BLaER1 (cell line): ENCODE measurements around the gene OR52N5.

Experiments used
- H3K27ac ChIP-seq: shearing (Covaris generic); formaldehyde crosslinking; 2 replicates; pipeline ENCODE4 v1.8.1; 2022
- H3K27me3 ChIP-seq: shearing (Covaris generic); formaldehyde crosslinking; 2 replicates; pipeline ENCODE4 v1.8.1; 2022
- H3K36me3 ChIP-seq: shearing (Covaris generic); formaldehyde crosslinking; 2 replicates; pipeline ENCODE4 v1.8.1; 2022
- H3K4me1 ChIP-seq: shearing (Covaris generic); formaldehyde crosslinking; 2 replicates; pipeline ENCODE4 v1.8.1; 2022
- H3K4me2 ChIP-seq: shearing (Covaris generic); formaldehyde crosslinking; 2 replicates; pipeline ENCODE4 v1.8.1; 2022
- H3K4me3 ChIP-seq: shearing (Covaris generic); formaldehyde crosslinking; 2 replicates; pipeline ENCODE4 v1.8.1; 2022
- H3K9ac ChIP-seq: shearing (Covaris generic); formaldehyde crosslinking; 2 replicates; pipeline ENCODE4 v1.8.1; 2022
- H3K9me3 ChIP-seq: shearing (Covaris generic); formaldehyde crosslinking; 2 replicates; pipeline ENCODE4 v1.8.1; 2022
- H4K20me1 ChIP-seq: shearing (Covaris generic); formaldehyde crosslinking; 2 replicates; pipeline ENCODE4 v1.8.1; 2022
- Cebpa-rat ChIP-seq: shearing (Covaris generic); IDR thresholded peaks from 2 replicates; pipeline ENCODE4 v1.8.1; 2022

Gene OR52N5

DNA sequence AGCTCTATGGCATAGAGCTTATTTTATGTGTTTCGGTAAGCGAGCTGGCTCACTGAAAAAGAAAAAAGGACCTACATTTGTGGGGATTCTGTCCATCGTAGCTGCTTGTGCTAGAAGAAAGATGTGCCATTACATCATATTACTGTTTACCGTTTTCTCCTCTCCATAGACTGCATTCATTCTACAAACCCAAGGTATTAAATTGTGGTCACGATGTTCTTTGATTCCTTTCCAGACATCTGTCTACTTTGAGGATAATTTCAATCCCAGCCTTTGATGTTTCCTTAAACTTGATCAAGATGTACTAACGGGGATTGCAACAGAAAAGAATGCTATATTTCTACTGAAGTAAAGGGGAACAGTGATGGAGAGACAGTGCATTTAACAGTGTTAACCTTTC, 13.4 kb upstream of the OR52N5 start:
- H3K4me1 ChIP-seq, result peaks cover 9% of the 10 kb centered on the region
- H3K36me3 ChIP-seq, result no peaks in the 10 kb centered on the region
- H3K9me3 ChIP-seq, result no peaks in the 10 kb centered on the region
- no peak overlapping the region for H3K4me3 ChIP-seq
- no peaks in the 10 kb centered on the region for H4K20me1 ChIP-seq
- TF ChIP-seq Cebpa-rat, result no peak
- H3K27me3 ChIP-seq, result no peaks in the 10 kb centered on the region
- no peak overlapping the region for H3K9ac ChIP-seq
- no peak overlapping the region for H3K27ac ChIP-seq
- no peak overlapping the region for H3K4me2 ChIP-seq

GRCh38 chr11:5791165-5791564, 8.0 kb upstream of the OR52N5 start, which contains the start of gene OR52N1:
Gene OR52N1 (minus strand): TSS chr11:5791265. CDS start chr11:5788816, 2,449 bp downstream.
- no peak within 1 kb of the TSS for H3K4me2 ChIP-seq
- H3K4me1 ChIP-seq, result no peaks in the 10 kb centered on the region
- no peaks in the 10 kb centered on the region for H3K27me3 ChIP-seq
- H3K9ac ChIP-seq, result no peak within 1 kb of the TSS
- H4K20me1 ChIP-seq, result no peaks in the 10 kb centered on the region
- H3K27ac ChIP-seq, result no peak within 1 kb of the TSS
- no peak for TF ChIP-seq Cebpa-rat
- H3K36me3 ChIP-seq, result no peaks in the 10 kb centered on the region
- no peaks in the 10 kb centered on the region for H3K9me3 ChIP-seq
- H3K4me3 ChIP-seq, result no peak within 1 kb of the TSS

- Histone ChIP-seq H3K4me3 (no peak overlapping the region), H3K9me3 (no peaks in the 10 kb centered on the region), H3K27ac (no peak overlapping the region), H4K20me1 (no peaks in the 10 kb centered on the region), H3K9ac (no peak overlapping the region), H3K4me1 (no peaks in the 10 kb centered on the region), H3K36me3 (no peaks in the 10 kb centered on the region), H3K27me3 (no peaks in the 10 kb centered on the region), H3K4me2 (no peak overlapping the region)
- no peak for TF ChIP-seq Cebpa-rat
Observed at GRCh38 chr11:5767056-5767455, 16.1 kb downstream of the OR52N5 start.

DNA sequence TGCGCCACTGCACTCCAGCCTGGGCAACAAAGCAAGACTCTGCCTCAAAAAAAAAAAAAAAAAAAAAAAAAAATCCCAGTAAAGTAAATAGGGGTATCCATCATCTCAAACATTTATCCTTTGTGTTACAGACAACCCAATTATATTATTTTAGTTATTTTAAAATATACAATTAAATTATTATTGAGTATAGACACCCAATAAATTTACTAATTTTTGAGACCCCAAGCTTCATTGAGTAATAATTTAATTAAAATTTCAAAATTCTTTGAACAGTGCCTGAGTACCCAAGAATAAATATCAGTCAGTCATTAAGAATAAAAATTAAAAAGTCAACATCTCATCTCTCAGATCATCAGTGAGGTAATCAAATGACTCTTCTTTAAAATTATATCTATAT, 29.2 kb downstream of the OR52N5 start, which contains the start of gene OR52N4:
Gene OR52N4 (plus strand): TSS at position 301 of the 400 bp plus-strand sequence. CDS start 498 bp downstream, outside the sequence.
- Histone ChIP-seq H3K4me3 (no peak within 1 kb of the TSS), H3K4me1 (no peaks in the 10 kb centered on the region), H3K9me3 (no peaks in the 10 kb centered on the region), H4K20me1 (no peaks in the 10 kb centered on the region), H3K36me3 (no peaks in the 10 kb centered on the region), H3K9ac (no peak within 1 kb of the TSS), H3K27me3 (no peaks in the 10 kb centered on the region), H3K4me2 (no peak within 1 kb of the TSS), H3K27ac (no peak within 1 kb of the TSS)
- TF ChIP-seq Cebpa-rat, result no peak

DNA sequence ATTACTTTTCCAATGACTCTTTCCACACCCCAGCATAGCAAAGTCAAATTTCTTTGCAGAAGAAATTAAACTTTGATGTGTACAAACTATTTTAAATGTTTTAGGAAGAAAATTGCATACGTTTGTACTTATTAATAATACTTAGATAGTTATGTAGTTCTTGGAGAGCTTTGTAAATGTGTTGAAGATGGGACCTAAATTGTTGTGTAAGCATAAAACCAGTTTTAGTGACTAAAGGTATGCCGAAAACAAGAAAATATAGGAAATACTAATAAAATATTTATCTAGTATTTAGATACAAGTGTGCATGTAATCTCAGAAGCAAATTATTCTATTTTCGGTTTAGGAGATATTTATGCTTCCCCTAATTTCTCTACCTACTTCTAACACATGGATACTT, 33.3 kb downstream of the OR52N5 start:
- H4K20me1 ChIP-seq, result no peaks in the 10 kb centered on the region
- no peak for TF ChIP-seq Cebpa-rat
- no peaks in the 10 kb centered on the region for H3K27me3 ChIP-seq
- no peaks in the 10 kb centered on the region for H3K9me3 ChIP-seq
- no peaks in the 10 kb centered on the region for H3K36me3 ChIP-seq
- H3K4me2 ChIP-seq, result no peak overlapping the region
- H3K4me1 ChIP-seq, result no peaks in the 10 kb centered on the region
- no peak overlapping the region for H3K27ac ChIP-seq
- H3K9ac ChIP-seq, result no peak overlapping the region
- H3K4me3 ChIP-seq, result no peak overlapping the region

DNA sequence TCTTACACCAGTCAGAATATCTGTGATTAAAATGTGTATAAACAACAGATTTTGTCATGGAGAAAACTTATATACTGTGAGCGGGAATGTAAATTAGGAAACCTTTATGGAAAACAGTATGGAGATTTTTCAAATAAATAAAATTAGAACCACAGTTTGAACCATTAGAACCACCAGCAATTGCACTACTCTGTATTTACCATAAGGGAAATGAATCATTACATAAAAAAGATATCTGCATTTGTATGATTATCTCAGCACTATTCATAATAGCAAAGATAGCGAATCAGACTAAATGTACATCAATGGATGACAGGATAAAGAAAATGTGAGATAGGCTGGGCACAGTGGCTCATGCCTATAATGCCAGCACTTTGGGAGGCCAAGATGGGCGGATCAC, 36.5 kb downstream of the OR52N5 start:
- H3K4me3 ChIP-seq, result no peak overlapping the region
- no peak overlapping the region for H3K9ac ChIP-seq
- peaks cover 10% of the 10 kb centered on the region for H3K9me3 ChIP-seq
- no peaks in the 10 kb centered on the region for H4K20me1 ChIP-seq
- no peaks in the 10 kb centered on the region for H3K36me3 ChIP-seq
- H3K27ac ChIP-seq, result no peak overlapping the region
- no peak overlapping the region for H3K4me2 ChIP-seq
- no peak for TF ChIP-seq Cebpa-rat
- no peaks in the 10 kb centered on the region for H3K4me1 ChIP-seq
- no peaks in the 10 kb centered on the region for H3K27me3 ChIP-seq

DNA sequence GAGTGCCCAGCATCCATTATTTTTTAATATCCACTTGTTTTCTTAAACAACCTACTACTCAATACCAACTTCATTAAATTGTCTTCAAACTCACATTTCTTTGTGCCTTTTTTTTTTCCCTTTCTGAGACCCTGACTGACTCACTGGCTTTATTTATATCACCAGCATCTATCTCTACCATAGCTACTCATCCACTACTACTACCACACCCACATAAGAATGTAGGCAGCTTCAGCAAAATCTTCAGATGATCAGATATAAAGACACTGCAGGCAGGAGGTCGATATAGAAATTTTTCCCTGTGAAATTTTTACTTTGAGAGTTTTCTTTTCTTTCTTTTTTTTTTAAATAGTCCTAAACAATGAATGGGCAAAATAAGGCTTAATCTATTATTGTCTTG, 44.7 kb downstream of the OR52N5 start:
- TF ChIP-seq Cebpa-rat, result no peak
- Histone ChIP-seq H3K4me1 (no peaks in the 10 kb centered on the region), H3K36me3 (no peaks in the 10 kb centered on the region), H3K9me3 (peaks cover 17% of the 10 kb centered on the region), H3K27me3 (no peaks in the 10 kb centered on the region), H3K9ac (no peak overlapping the region), H4K20me1 (no peaks in the 10 kb centered on the region), H3K27ac (no peak overlapping the region), H3K4me2 (no peak overlapping the region), H3K4me3 (no peak overlapping the region)

- Histone ChIP-seq H3K27ac (no peak overlapping the region), H3K4me3 (no peak overlapping the region), H4K20me1 (no peaks in the 10 kb centered on the region), H3K27me3 (no peaks in the 10 kb centered on the region), H3K4me2 (no peak overlapping the region), H3K9ac (no peak overlapping the region), H3K9me3 (peaks cover 17% of the 10 kb centered on the region), H3K36me3 (no peaks in the 10 kb centered on the region), H3K4me1 (no peaks in the 10 kb centered on the region)
- TF ChIP-seq Cebpa-rat, result no peak
Observed at GRCh38 chr11:5737670-5738392, 45.3 kb downstream of the OR52N5 start.

GRCh38 chr11:5737091-5737490, 46.1 kb downstream of the OR52N5 start:
- TF ChIP-seq Cebpa-rat, result no peak
- no peaks in the 10 kb centered on the region for H3K27me3 ChIP-seq
- H3K9me3 ChIP-seq, result peaks cover 12% of the 10 kb centered on the region
- no peak overlapping the region for H3K4me3 ChIP-seq
- H3K36me3 ChIP-seq, result no peaks in the 10 kb centered on the region
- H3K27ac ChIP-seq, result no peak overlapping the region
- H3K4me1 ChIP-seq, result no peaks in the 10 kb centered on the region
- H3K9ac ChIP-seq, result no peak overlapping the region
- no peak overlapping the region for H3K4me2 ChIP-seq
- H4K20me1 ChIP-seq, result no peaks in the 10 kb centered on the region

DNA sequence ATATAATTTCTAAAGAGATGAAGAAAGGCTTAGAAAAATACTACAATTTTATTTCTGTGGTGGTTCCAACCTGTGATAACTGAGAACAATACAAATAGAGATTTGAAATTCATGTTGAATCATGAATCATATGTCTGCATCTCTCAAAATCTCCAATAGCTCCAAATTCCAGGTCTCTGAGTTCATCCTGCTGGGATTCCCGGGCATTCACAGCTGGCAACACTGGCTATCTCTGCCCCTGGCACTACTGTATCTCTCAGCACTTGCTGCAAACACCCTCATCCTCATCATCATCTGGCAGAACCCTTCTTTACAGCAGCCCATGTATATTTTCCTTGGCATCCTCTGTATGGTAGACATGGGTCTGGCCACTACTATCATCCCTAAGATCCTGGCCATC, 46.8 kb downstream of the OR52N5 start, which contains the start of gene OR56B1:
Gene OR56B1 (plus strand): TSS at position 53 of the 400 bp plus-strand sequence. CDS start 69 bp downstream, at position 122.
- Histone ChIP-seq H3K9me3 (peaks cover 5% of the 10 kb centered on the region), H3K27me3 (no peaks in the 10 kb centered on the region), H3K4me2 (no peak within 1 kb of the TSS), H3K9ac (no peak within 1 kb of the TSS), H3K4me1 (no peaks in the 10 kb centered on the region), H3K27ac (no peak within 1 kb of the TSS), H4K20me1 (no peaks in the 10 kb centered on the region), H3K36me3 (no peaks in the 10 kb centered on the region), H3K4me3 (no peak within 1 kb of the TSS)
- no peak for TF ChIP-seq Cebpa-rat
